GM12878 (cell line): ENCODE data around the gene TYK2. TPM values are rescaled to one million over a fixed set of nuclear protein-coding genes. Genes with fewer than 3 reads are reported as not detected.

ENCODE experiments used
- BACH1 ChIP-seq: fragments of 450-650 bp; IDR thresholded peaks from 2 replicates; pipeline ENCODE4 v1.6.1; 2017; ENCODE audit warnings: mild to moderate bottlenecking, borderline replicate concordance
- CBX5 ChIP-seq: sonication (generic); IDR thresholded peaks from 2 replicates; pipeline ENCODE4 v1.6.1; 2016; ENCODE audit warnings: low read depth, moderate library complexity, mild to moderate bottlenecking, inconsistent platforms
- ESRRA ChIP-seq: IDR thresholded peaks from 2 replicates; pipeline ENCODE4 v1.6.1; 2012; ENCODE audit warnings: mild to moderate bottlenecking, low read length, improper control_type of control experiment
- IKZF1 ChIP-seq: fragments of 450-650 bp; conservative IDR thresholded peaks from 2 replicates; pipeline ENCODE4 v1.6.1; 2017; ENCODE audit warnings: antibody characterized with exemption, mild to moderate bottlenecking
- MEF2A ChIP-seq: IDR thresholded peaks from 2 replicates; pipeline ENCODE4 v1.6.1; 2011; ENCODE audit warnings: low read depth, mild to moderate bottlenecking, low read length, moderate library complexity; ENCODE audit not compliant: insufficient read depth
- NRF1 ChIP-seq: conservative IDR thresholded peaks from 2 replicates; pipeline ENCODE4 v1.6.1; 2011; ENCODE audit warnings: mild to moderate bottlenecking, low read depth, low read length, improper control_type of control experiment
- PRDM15 ChIP-seq: fragments of 450-650 bp; formaldehyde crosslinking; IDR thresholded peaks from 2 replicates; pipeline ENCODE4 v1.4.0; 2020; ENCODE audit warnings: mild to moderate bottlenecking, moderate library complexity
- SIN3A ChIP-seq: IDR thresholded peaks from 2 replicates; pipeline ENCODE4 v1.6.1; 2012; ENCODE audit warnings: low read depth, low read length, improper control_type of control experiment
- TAF1 ChIP-seq: IDR thresholded peaks from 2 replicates; pipeline ENCODE4 v1.6.1; 2011; ENCODE audit warnings: mild to moderate bottlenecking, low read depth, low read length, borderline replicate concordance
- TCF12 ChIP-seq: IDR thresholded peaks from 2 replicates; pipeline ENCODE4 v1.6.1; 2011; ENCODE audit warnings: low read depth, mild to moderate bottlenecking, low read length
- USF1 ChIP-seq: IDR thresholded peaks from 2 replicates; pipeline ENCODE4 v1.6.1; 2011; ENCODE audit warnings: borderline replicate concordance, low read depth, mild to moderate bottlenecking, moderate library complexity, mixed read lengths, low read length; ENCODE audit not compliant: insufficient read depth; ENCODE audit errors: extremely low read length
- ZBTB40 ChIP-seq: fragments of 450-650 bp; IDR thresholded peaks from 2 replicates; pipeline ENCODE4 v1.6.1; 2016; ENCODE audit warnings: mild to moderate bottlenecking, moderate library complexity, borderline replicate concordance
- polyA plus RNA-seq, 11 experiments: library from polyadenylated mRNA; depleted of rRNA in 4 of 11; unstranded in 6 of 11; stranded (reverse) in 5 of 11; fragments of >200 nt; fragmentation: Nextera tagmentation in 4 of 11; fragmentation: Illumina TruSeq in 1 of 11; extraction: Ambion mirVana in 4 of 11; extraction: Trizol in 1 of 11; gene quantifications; 1 replicate in 1 of 11; 2 replicates in 10 of 11; pipeline versions ENCODE4 v1.2.1 to v1.2.3, GENCODE V29; 2011 to 2016; ENCODE audit warnings: inconsistent platforms in 2 of 11, missing spikeins in 2 of 11, low read depth in 1 of 11
- total RNA-seq, 4 experiments: library from RNA; depleted of rRNA in 3 of 4; stranded (reverse); fragments of >200 nt in 3 of 4; fragmentation: Illumina TruSeq in 1 of 4; extraction: Trizol in 1 of 4; gene quantifications; 2 replicates each; pipeline versions ENCODE4 v1.2.1 to v1.2.3, GENCODE V29; 2013 to 2021
- TF ChIP-seq, protein P1 (sequence below): fragments of 450-650 bp; IDR thresholded peaks from 2 replicates; pipeline ENCODE4 v1.6.1; 2018; ENCODE audit warnings: mild to moderate bottlenecking, low read depth, moderate library complexity; ENCODE audit not compliant: partially characterized antibody
- TF ChIP-seq, protein P2 (sequence below): fragments of 150-350 bp; IDR thresholded peaks from 2 replicates; pipeline ENCODE4 v1.6.1; 2014; ENCODE audit warnings: mild to moderate bottlenecking, low read depth, low read length

Gene TYK2
- total and polyA plus RNA-seq, 10 of the 15 experiments (the other 5 are each of a cell fraction or from before 2014, with no cell fraction given): 36.4 to 364 (median 179) TPM

- TF ChIP-seq ZBTB40: no peak
- no peak for TF ChIP-seq ESRRA
- TF ChIP-seq IKZF1: peak; percentile 68
- peak; percentile 98 for TF ChIP-seq USF1
- TF ChIP-seq NRF1: peak; percentile 70
- no peak for TF ChIP-seq CBX5
- TF ChIP-seq, protein P1, sequence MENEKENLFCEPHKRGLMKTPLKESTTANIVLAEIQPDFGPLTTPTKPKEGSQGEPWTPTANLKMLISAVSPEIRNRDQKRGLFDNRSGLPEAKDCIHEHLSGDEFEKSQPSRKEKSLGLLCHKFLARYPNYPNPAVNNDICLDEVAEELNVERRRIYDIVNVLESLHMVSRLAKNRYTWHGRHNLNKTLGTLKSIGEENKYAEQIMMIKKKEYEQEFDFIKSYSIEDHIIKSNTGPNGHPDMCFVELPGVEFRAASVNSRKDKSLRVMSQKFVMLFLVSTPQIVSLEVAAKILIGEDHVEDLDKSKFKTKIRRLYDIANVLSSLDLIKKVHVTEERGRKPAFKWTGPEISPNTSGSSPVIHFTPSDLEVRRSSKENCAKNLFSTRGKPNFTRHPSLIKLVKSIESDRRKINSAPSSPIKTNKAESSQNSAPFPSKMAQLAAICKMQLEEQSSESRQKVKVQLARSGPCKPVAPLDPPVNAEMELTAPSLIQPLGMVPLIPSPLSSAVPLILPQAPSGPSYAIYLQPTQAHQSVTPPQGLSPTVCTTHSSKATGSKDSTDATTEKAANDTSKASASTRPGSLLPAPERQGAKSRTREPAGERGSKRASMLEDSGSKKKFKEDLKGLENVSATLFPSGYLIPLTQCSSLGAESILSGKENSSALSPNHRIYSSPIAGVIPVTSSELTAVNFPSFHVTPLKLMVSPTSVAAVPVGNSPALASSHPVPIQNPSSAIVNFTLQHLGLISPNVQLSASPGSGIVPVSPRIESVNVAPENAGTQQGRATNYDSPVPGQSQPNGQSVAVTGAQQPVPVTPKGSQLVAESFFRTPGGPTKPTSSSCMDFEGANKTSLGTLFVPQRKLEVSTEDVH: peak; percentile 43
- TF ChIP-seq TCF12: no peak
- TF ChIP-seq, protein P2, sequence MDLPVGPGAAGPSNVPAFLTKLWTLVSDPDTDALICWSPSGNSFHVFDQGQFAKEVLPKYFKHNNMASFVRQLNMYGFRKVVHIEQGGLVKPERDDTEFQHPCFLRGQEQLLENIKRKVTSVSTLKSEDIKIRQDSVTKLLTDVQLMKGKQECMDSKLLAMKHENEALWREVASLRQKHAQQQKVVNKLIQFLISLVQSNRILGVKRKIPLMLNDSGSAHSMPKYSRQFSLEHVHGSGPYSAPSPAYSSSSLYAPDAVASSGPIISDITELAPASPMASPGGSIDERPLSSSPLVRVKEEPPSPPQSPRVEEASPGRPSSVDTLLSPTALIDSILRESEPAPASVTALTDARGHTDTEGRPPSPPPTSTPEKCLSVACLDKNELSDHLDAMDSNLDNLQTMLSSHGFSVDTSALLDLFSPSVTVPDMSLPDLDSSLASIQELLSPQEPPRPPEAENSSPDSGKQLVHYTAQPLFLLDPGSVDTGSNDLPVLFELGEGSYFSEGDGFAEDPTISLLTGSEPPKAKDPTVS: no peak
- no peak for TF ChIP-seq MEF2A
- TF ChIP-seq SIN3A: peak; percentile 98
- peak; percentile 63; the same call in 1 of the 2 replicates for TF ChIP-seq BACH1
- peak; percentile 91 for TF ChIP-seq PRDM15 (CRISPR knock-in tag)
- peak; percentile 62; the same call in 1 of the 2 replicates for TF ChIP-seq TAF1
Measured at GRCh38 chr19:10315335-10316214, 64.8 kb downstream of the TYK2 start, which contains the start of gene FDX2 (continued).
